Measurements from ENCODE around the gene ARHGEF19.
"Not testable (repeated sequence)": the region's sequence is repeated elsewhere in the genome, so short reads cannot be mapped to it uniquely, and the experiment has no call there.

The ARHGEF19 gene

DNA sequence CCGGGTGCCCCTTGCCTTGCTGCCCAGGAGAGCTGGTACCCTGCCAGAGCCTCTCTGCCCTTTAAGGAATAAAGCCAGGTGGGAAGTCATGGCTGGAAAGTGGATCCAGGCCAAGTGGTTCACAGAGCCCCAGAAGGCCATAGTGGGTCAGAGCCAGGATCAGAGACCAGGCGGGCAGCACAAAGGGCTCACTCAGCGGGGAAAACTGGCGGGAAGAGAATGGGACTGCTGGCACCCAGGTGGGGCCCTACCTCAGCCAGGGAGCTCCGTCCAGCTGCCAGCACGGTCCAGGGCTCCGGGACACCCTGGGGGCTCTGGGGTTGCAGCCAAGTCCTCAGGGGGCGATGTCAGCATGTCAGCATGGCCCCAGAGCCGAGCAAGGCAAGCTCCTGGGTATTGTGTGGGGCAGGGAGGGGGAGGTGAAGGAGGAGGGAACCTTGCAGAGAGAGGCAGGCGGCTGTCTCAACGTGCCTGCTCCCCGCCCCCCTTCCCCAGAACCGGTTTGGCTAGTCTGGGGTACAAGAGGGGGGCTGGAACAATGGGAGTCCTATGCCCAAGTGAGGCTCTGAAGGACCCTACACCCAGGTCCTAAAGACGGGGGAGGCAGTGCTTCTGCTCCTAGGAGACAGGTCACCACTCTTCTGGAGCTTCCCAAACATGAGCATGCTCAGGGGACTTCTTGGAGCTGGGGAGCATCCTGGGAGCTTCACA lies at the start of gene ARHGEF19:
ARHGEF19 (minus strand) TSS at position 402 of the 711 bp plus-strand sequence. CDS start 3,598 bp downstream, outside the sequence.
- TF ChIP-seq, protein P1, sequence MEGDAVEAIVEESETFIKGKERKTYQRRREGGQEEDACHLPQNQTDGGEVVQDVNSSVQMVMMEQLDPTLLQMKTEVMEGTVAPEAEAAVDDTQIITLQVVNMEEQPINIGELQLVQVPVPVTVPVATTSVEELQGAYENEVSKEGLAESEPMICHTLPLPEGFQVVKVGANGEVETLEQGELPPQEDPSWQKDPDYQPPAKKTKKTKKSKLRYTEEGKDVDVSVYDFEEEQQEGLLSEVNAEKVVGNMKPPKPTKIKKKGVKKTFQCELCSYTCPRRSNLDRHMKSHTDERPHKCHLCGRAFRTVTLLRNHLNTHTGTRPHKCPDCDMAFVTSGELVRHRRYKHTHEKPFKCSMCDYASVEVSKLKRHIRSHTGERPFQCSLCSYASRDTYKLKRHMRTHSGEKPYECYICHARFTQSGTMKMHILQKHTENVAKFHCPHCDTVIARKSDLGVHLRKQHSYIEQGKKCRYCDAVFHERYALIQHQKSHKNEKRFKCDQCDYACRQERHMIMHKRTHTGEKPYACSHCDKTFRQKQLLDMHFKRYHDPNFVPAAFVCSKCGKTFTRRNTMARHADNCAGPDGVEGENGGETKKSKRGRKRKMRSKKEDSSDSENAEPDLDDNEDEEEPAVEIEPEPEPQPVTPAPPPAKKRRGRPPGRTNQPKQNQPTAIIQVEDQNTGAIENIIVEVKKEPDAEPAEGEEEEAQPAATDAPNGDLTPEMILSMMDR (conservative IDR thresholded peaks at IDR 0.05) = no peak
- H3K27ac ChIP-seq = no peak within 1 kb of the TSS

DNA sequence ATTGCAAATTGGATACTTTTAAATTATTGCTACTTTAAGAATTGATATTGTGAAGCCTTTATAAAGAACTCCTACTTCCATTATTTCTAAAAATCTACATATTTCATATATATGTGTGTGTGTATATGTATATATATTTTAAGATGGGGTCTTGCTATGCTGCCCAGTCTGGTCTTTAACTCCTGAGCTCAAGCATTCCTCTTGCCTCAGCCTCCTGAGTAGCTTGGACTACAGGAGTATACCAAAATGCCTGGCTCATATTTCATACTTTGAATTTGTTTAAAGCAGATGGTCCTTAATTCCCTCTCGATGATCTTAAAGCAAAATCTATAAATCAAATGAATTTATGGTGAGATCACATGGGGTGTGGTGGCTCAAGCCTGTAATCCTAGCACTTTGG lies 49.6 kb upstream of the ARHGEF19 start:
- no peak overlapping the region for H3K27ac ChIP-seq
- TF ChIP-seq, protein P1 (conservative IDR thresholded peaks at IDR 0.05) = no peak

DNA sequence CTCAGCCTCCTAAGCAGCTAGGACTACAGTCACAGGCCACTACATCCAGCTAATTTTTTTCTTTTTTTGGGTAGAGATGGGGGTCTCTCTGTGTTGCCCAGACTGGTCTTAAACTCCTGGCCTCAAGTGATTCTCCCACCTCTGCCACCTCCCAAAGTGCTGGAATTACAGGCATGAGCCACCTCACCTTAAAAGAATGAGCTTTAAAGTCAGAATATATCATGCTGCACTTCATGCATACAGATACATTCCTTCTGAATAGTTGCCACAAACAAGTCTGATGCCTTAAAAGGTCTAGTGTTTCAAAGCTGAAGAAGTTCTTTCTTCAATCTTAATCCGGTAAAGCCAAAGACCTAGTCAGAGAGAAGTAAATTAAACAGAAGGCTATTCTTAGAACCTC lies 48.4 kb upstream of the ARHGEF19 start:
- TF ChIP-seq, protein P1 (conservative IDR thresholded peaks at IDR 0.05) = no peak
- no peak overlapping the region for H3K27ac ChIP-seq

DNA sequence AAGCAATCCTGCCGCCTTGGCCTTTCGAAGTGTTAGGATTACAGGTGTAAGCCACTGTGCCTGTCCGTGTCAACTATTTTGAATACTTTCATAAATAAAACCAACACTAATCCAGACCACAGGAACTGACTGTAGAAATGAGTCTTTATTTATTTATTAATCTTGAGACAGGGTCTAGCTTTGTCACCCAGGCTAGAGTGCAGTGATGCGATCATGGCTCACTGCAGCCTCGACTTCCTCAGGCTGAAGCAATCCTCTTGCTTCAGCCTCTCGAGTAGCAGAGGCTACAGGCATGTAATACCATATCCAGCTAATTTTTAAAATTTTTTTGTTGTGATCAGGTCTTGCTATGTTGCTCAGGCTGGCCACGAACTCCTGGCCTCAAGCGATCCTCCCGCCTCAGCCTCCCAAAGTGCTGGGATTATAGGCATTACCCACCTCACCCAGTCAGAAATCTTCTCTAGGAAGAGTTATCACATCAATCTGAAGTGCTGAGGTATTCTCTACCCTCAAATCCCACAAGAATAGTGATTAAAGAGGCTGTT lies 46.2 kb upstream of the ARHGEF19 start:
- TF ChIP-seq, protein P1 (conservative IDR thresholded peaks at IDR 0.05) = no peak

DNA sequence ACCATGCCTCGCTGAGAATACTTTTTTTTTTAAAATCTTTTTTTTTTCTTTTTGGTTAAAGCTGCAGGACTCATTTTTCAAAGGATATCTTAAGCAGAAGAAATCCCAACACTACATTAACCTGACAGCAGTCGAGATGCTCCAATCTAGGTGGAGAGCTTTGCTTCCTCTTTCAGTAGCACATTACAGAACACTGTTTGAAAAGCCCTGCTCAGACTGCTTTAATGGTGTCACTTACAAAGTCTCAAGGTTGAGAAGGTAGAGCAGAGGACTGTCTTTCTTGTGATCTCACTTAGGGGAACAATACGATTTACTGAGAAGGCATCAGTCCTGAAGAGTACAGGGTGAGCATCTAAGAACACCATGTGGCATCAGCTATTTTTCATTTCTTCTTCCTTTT lies 45.5 kb upstream of the ARHGEF19 start:
- H3K27ac ChIP-seq = no peak overlapping the region
- TF ChIP-seq, protein P1 (conservative IDR thresholded peaks at IDR 0.05) = no peak

More for the DNA sequence above, 46.2 kb upstream of the ARHGEF19 start:
- no peak overlapping the region for H3K27ac ChIP-seq

DNA sequence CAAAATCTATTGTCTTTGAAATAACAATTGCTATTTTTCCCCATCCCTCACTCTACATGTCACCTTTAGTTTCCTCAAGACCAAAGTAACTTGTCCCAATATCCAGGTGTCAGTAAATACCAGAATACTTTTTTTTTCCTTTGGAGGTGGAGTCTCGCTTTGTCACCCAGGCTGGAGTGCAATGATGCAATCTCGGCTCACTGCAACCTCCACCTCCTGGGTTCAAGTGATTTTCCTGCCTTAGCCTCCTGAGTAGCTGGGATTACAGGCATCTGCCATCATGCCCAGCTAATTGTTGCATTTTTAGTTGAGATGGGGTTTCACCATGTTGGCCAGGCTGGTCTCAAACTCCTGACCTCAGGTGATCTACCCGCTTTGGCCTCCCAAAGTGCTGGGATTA lies 45.1 kb upstream of the ARHGEF19 start:
- H3K27ac ChIP-seq = not testable (repeated sequence)

DNA sequence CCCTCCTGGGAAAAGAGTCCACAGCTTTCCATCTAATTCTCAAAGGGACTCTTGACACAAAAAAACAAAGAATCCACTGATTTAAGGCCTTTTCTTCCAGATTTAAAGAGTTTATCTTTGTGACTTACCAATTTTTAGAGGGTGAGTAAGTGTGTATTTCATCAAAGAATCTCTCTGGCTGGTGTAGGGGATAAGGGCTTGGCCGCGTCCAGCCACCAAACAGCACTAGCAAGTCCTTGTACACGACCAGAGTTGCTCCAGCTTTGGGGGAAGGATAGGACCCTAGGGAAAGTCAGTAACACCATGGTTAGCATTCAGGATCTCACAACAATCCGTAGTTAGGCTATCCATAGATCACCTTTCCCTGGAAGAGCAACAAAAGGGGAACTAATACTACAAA lies 44.0 kb upstream of the ARHGEF19 start:
- no peak overlapping the region for H3K27ac ChIP-seq
- TF ChIP-seq, protein P1 (conservative IDR thresholded peaks at IDR 0.05) = no peak

Data from VCaP (cell line).